Measurements from ENCODE around the gene AKT2. TPM values are rescaled to one million over a fixed set of nuclear protein-coding genes. Genes with fewer than 3 reads are reported as not detected.

Gene AKT2
- total and polyA plus RNA-seq, 7 experiments from 2014 or later: 22.5 to 220 (median 183) TPM

- H3K9me3 Mint-ChIP-seq: peaks cover 0 to 3% (median 0%) of the 10 kb centered on the region in 11 donors
- DNase-seq (peak in 1 of 9 donors; percentile 6), ATAC-seq (no peak)
- Histone ChIP-seq H3K27ac (ENCODE audit: low read depth, low read length) (no peak overlapping the region), H3K4me1 (ENCODE audit: control insufficient read depth in 2 of 2, insufficient read depth in 2 of 2, low read length in 2 of 2) (peaks cover 23 to 71% of the 10 kb centered on the region in 2 donors), H3K36me3 (ENCODE audit: control insufficient read depth in 2 of 3, insufficient read depth in 3 of 3, low read length in 3 of 3) (peaks cover 0 to 22% (median 0%) of the 10 kb centered on the region in 3 experiments), H3K9me3 (ENCODE audit: control insufficient read depth in 2 of 3, low read length in 3 of 3) (no peaks in the 10 kb centered on the region), H3K27me3 (ENCODE audit: control insufficient read depth in 2 of 2, insufficient read depth in 2 of 2, low read length in 2 of 2) (no peaks in the 10 kb centered on the region), H3K4me3 (ENCODE audit: low read length) (no peak overlapping the region)
- H3K27me3 Mint-ChIP-seq: no peaks in the 10 kb centered on the region
- intact Hi-C loops (cut with micrococcal nuclease): no loop called here
- peaks cover 55 to 95% (median 79%) of the 10 kb centered on the region in 7 donors for H3K4me1 Mint-ChIP-seq
- peak overlapping the region in 1 of 10 donors; percentile 81 for H3K4me3 Mint-ChIP-seq
- CTCF ChIA-PET: no interaction called here
- POLR2A ChIA-PET: interaction anchor here (0.7 kb wide), 2 partner anchors 141 to 630 kb away, joined by 3 read pairs; no protein-coding TSS in a partner anchor
- H3K27ac Mint-ChIP-seq: no peak overlapping the region
- peaks cover 0 to 7% (median 0%) of the 10 kb centered on the region in 5 donors for H3K36me3 Mint-ChIP-seq
Measured at GRCh38 chr19:40279120-40279551, 6.0 kb downstream of the AKT2 start.

- no peaks in the 10 kb centered on the region for H3K27me3 ChIP-seq (ENCODE audit: control insufficient read depth in 2 of 2, insufficient read depth in 2 of 2, low read length in 2 of 2)
- Mint-ChIP-seq H3K36me3 (peaks cover 0 to 11% (median 0%) of the 10 kb centered on the region in 5 donors), H3K27ac (no peak overlapping the region), H3K9me3 (peaks cover 0 to 3% (median 0%) of the 10 kb centered on the region in 11 donors), H3K4me3 (peak overlapping the region in 3 of 10 donors; percentile 26 to 49 (median 26)), H3K27me3 (no peaks in the 10 kb centered on the region), H3K4me1 (peaks cover 60 to 95% (median 82%) of the 10 kb centered on the region in 7 donors)
- no peak overlapping the region for H3K27ac ChIP-seq (ENCODE audit: low read depth, low read length)
- H3K4me3 ChIP-seq (ENCODE audit: low read length): no peak overlapping the region
- intact Hi-C loops (cut with micrococcal nuclease): no loop called here
- no peaks in the 10 kb centered on the region for H3K9me3 ChIP-seq (ENCODE audit: control insufficient read depth in 2 of 3, low read length in 3 of 3)
- DNase-seq (no peak), ATAC-seq (no peak)
- ChIA-PET CTCF (no interaction called here), POLR2A (no interaction called here)
- H3K36me3 ChIP-seq (ENCODE audit: control insufficient read depth in 2 of 3, insufficient read depth in 3 of 3, low read length in 3 of 3): peaks cover 0 to 22% (median 0%) of the 10 kb centered on the region in 3 experiments
- H3K4me1 ChIP-seq (ENCODE audit: control insufficient read depth in 2 of 2, insufficient read depth in 2 of 2, low read length in 2 of 2): peaks cover 16 to 71% of the 10 kb centered on the region in 2 donors
Measured at GRCh38 chr19:40278361-40279035, 6.6 kb downstream of the AKT2 start.

GRCh38 chr19:40277356-40278059 is 7.6 kb downstream of the AKT2 start:
- Histone ChIP-seq H3K9me3 (ENCODE audit: control insufficient read depth in 2 of 3, low read length in 3 of 3) (no peaks in the 10 kb centered on the region), H3K27me3 (ENCODE audit: control insufficient read depth in 2 of 2, insufficient read depth in 2 of 2, low read length in 2 of 2) (no peaks in the 10 kb centered on the region), H3K4me1 (ENCODE audit: control insufficient read depth in 2 of 2, insufficient read depth in 2 of 2, low read length in 2 of 2) (peaks cover 15 to 62% of the 10 kb centered on the region in 2 donors), H3K27ac (ENCODE audit: low read depth, low read length) (peak overlapping the region; percentile 12), H3K36me3 (ENCODE audit: control insufficient read depth in 2 of 3, insufficient read depth in 3 of 3, low read length in 3 of 3) (peaks cover 0 to 22% (median 0%) of the 10 kb centered on the region in 3 experiments), H3K4me3 (ENCODE audit: low read length) (no peak overlapping the region)
- peaks cover 0 to 12% (median 1%) of the 10 kb centered on the region in 5 donors for H3K36me3 Mint-ChIP-seq
- peak overlapping the region in 5 of 9 donors; percentile 0 to 61 (median 30) for H3K27ac Mint-ChIP-seq
- ChIA-PET POLR2A (no interaction called here), CTCF (interaction anchor here (0.7 kb wide), 1 partner anchor 27 kb away, joined by 3 read pairs; no protein-coding TSS in a partner anchor)
- H3K9me3 Mint-ChIP-seq: peaks cover 0 to 3% (median 0%) of the 10 kb centered on the region in 11 donors
- H3K4me1 Mint-ChIP-seq: peaks cover 55 to 94% (median 79%) of the 10 kb centered on the region in 7 donors
- no peaks in the 10 kb centered on the region for H3K27me3 Mint-ChIP-seq
- peak overlapping the region in 7 of 10 donors; percentile 1 to 49 (median 26) for H3K4me3 Mint-ChIP-seq
- no peak for ATAC-seq
- DNase-seq: peak in 1 of 9 donors; percentile 0
- intact Hi-C loops (cut with micrococcal nuclease): no loop called here

- ChIA-PET CTCF (interaction anchor here (0.6 to 0.8 kb wide), 2 partner anchors 31 to 452 kb away, joined by 3 to 8 read pairs; no protein-coding TSS in a partner anchor), POLR2A (no interaction called here)
- peak in 7 of 9 donors; percentile 11 to 56 (median 46) for DNase-seq
- H3K4me3 Mint-ChIP-seq: peak overlapping the region; percentile 64 to 90 (median 72)
- Histone ChIP-seq H3K4me1 (ENCODE audit: control insufficient read depth in 2 of 2, insufficient read depth in 2 of 2, low read length in 2 of 2) (peaks cover 9 to 44% of the 10 kb centered on the region in 2 donors), H3K27me3 (ENCODE audit: control insufficient read depth in 2 of 2, insufficient read depth in 2 of 2, low read length in 2 of 2) (no peaks in the 10 kb centered on the region), H3K4me3 (ENCODE audit: low read length) (peak overlapping the region; percentile 16), H3K27ac (ENCODE audit: low read depth, low read length) (peak overlapping the region; percentile 21), H3K36me3 (ENCODE audit: control insufficient read depth in 2 of 3, insufficient read depth in 3 of 3, low read length in 3 of 3) (peaks cover 0 to 13% (median 0%) of the 10 kb centered on the region in 3 experiments), H3K9me3 (ENCODE audit: control insufficient read depth in 2 of 3, low read length in 3 of 3) (no peaks in the 10 kb centered on the region)
- intact Hi-C loops (cut with micrococcal nuclease): loop anchor here in 1 of 2 donors (1.0 kb wide), 1 partner anchor 10 kb away; the partner anchor contains the start of gene AKT2
- ATAC-seq: peak; percentile 73
- H3K27ac Mint-ChIP-seq: peak overlapping the region in 8 of 9 donors; percentile 52 to 91 (median 80)
- peaks cover 0 to 3% (median 0%) of the 10 kb centered on the region in 11 donors for H3K9me3 Mint-ChIP-seq
- no peaks in the 10 kb centered on the region for H3K27me3 Mint-ChIP-seq
- peaks cover 0 to 14% (median 0%) of the 10 kb centered on the region in 5 donors for H3K36me3 Mint-ChIP-seq
- peaks cover 40 to 88% (median 67%) of the 10 kb centered on the region in 7 donors for H3K4me1 Mint-ChIP-seq
Measured at GRCh38 chr19:40274585-40275544, 10.3 kb downstream of the AKT2 start.

- H3K4me3 Mint-ChIP-seq: peak overlapping the region in 9 of 10 donors; percentile 15 to 90 (median 71)
- H3K9me3 Mint-ChIP-seq: peaks cover 0 to 3% (median 0%) of the 10 kb centered on the region in 11 donors
- H3K27ac Mint-ChIP-seq: peak overlapping the region; percentile 33 to 91 (median 77)
- intact Hi-C loops (cut with micrococcal nuclease): loop anchor here in 1 of 2 donors (1.0 kb wide), 1 partner anchor 12 kb away; the partner anchor contains the start of gene AKT2
- Histone ChIP-seq H3K36me3 (ENCODE audit: control insufficient read depth in 2 of 3, insufficient read depth in 3 of 3, low read length in 3 of 3) (peaks cover 0 to 16% (median 0%) of the 10 kb centered on the region in 3 experiments), H3K27ac (ENCODE audit: low read depth, low read length) (peak overlapping the region; percentile 21), H3K27me3 (ENCODE audit: control insufficient read depth in 2 of 2, insufficient read depth in 2 of 2, low read length in 2 of 2) (no peaks in the 10 kb centered on the region), H3K4me3 (ENCODE audit: low read length) (no peak overlapping the region), H3K4me1 (ENCODE audit: control insufficient read depth in 2 of 2, insufficient read depth in 2 of 2, low read length in 2 of 2) (peaks cover 7 to 36% of the 10 kb centered on the region in 2 donors), H3K9me3 (ENCODE audit: control insufficient read depth in 2 of 3, low read length in 3 of 3) (no peaks in the 10 kb centered on the region)
- CTCF ChIA-PET: no interaction called here
- POLR2A ChIA-PET: no interaction called here
- ATAC-seq: no peak
- H3K36me3 Mint-ChIP-seq: peaks cover 0 to 14% (median 0%) of the 10 kb centered on the region in 5 donors
- H3K4me1 Mint-ChIP-seq: peaks cover 47 to 90% (median 70%) of the 10 kb centered on the region in 7 donors
- peak in 1 of 9 donors; percentile 6 for DNase-seq
- H3K27me3 Mint-ChIP-seq: no peaks in the 10 kb centered on the region
Measured at GRCh38 chr19:40273469-40274360, 11.4 kb downstream of the AKT2 start.

Data from naive thymus-derived CD4-positive, alpha-beta T cell (primary cell).